DOHH2 (cell line): ENCODE measurements around the gene PPIE.
A peak's percentile ranks its signal among the peaks of the same experiment; 100 is the strongest.
"Not testable (repeated sequence)": the region's sequence is repeated elsewhere in the genome, so short reads cannot be mapped to it uniquely, and the experiment has no call there.

Source experiments
- H3F3A ChIP-seq: fragments of 200-600 bp; sonication (generic), shearing (Covaris generic); 2 replicates; pipeline ENCODE4 v1.6.0; 2016; ENCODE audit warnings: antibody characterized with exemption, mild to moderate bottlenecking; ENCODE audit not compliant: control insufficient read depth, insufficient read depth
- H3K27ac ChIP-seq: fragments of 200-600 bp; sonication (generic); 2 replicates; pipeline ENCODE4 v1.5.1; 2014; ENCODE audit warnings: low read depth, mild to moderate bottlenecking, low read length, moderate library complexity
- H3K27me3 ChIP-seq: fragments of 200-600 bp; sonication (generic); 2 replicates; pipeline ENCODE4 v1.6.1; 2014; ENCODE audit warnings: mild to moderate bottlenecking, low read length, mixed read lengths; ENCODE audit not compliant: control insufficient read depth
- H3K36me3 ChIP-seq: fragments of 200-600 bp; sonication (generic); 2 replicates; pipeline ENCODE4 v1.6.1; 2014; ENCODE audit warnings: mild to moderate bottlenecking, low read length, moderate library complexity, mixed read lengths; ENCODE audit not compliant: control insufficient read depth
- H3K4me1 ChIP-seq: fragments of 200-600 bp; sonication (generic); 2 replicates; pipeline ENCODE4 v1.6.1; 2014; ENCODE audit warnings: mild to moderate bottlenecking, low read length, mixed read lengths; ENCODE audit not compliant: control insufficient read depth
- H3K4me2 ChIP-seq: fragments of 200-600 bp; sonication (generic); 2 replicates; pipeline ENCODE4 v1.6.0; 2014; ENCODE audit warnings: mild to moderate bottlenecking, low read length, moderate library complexity
- H3K4me3 ChIP-seq: fragments of 200-600 bp; sonication (generic); 2 replicates; pipeline ENCODE4 v1.5.1; 2014; ENCODE audit warnings: mild to moderate bottlenecking, low read length, mixed read lengths
- H3K79me2 ChIP-seq: fragments of 200-600 bp; sonication (generic); 2 replicates; pipeline ENCODE4 v1.6.1; 2014; ENCODE audit warnings: mild to moderate bottlenecking, low read length, mixed read lengths; ENCODE audit not compliant: control insufficient read depth
- H3K9me2 ChIP-seq: fragments of 200-600 bp; sonication (generic); replicated peaks from 2 replicates; pipeline ENCODE4 v1.6.1; 2014; ENCODE audit warnings: mild to moderate bottlenecking, low read length, mixed read lengths; ENCODE audit not compliant: control insufficient read depth
- H3K9me3 ChIP-seq: fragments of 200-600 bp; sonication (generic); 2 replicates; pipeline ENCODE4 v1.6.1; 2014; ENCODE audit warnings: antibody characterized with exemption, low read length, mixed read lengths; ENCODE audit not compliant: control insufficient read depth, insufficient read depth
- H4K20me1 ChIP-seq: fragments of 200-600 bp; sonication (generic); 2 replicates; pipeline ENCODE4 v1.6.0; 2014; ENCODE audit warnings: low read depth, mild to moderate bottlenecking, antibody characterized with exemption, low read length, moderate library complexity; ENCODE audit not compliant: control insufficient read depth, insufficient read depth
- CTCF ChIP-seq: fragments of 200-600 bp; sonication (generic); IDR thresholded peaks from one replicate; pipeline ENCODE4 v1.5.1; 2014; ENCODE audit warnings: antibody characterized with exemption, mild to moderate bottlenecking, low read depth, low read length; ENCODE audit not compliant: poor library complexity, severe bottlenecking
- EZH2phosphoT487 ChIP-seq: fragments of 200-600 bp; sonication (generic); IDR thresholded peaks from 2 replicates; pipeline ENCODE4 v1.6.1; 2017; ENCODE audit warnings: borderline replicate concordance, mild to moderate bottlenecking, antibody characterized with exemption, low read length, moderate library complexity, mixed read lengths

Gene PPIE

GRCh38 chr1:39795651-39796050 lies 57.0 kb downstream of the PPIE start:
- Histone ChIP-seq H3K4me1 (peaks cover 13% of the 10 kb centered on the region), H3K27me3 (no peaks in the 10 kb centered on the region), H3K4me3 (no peak overlapping the region), H3K4me2 (no peak overlapping the region), H3K9me3 (no peaks in the 10 kb centered on the region), H4K20me1 (no peaks in the 10 kb centered on the region), H3K36me3 (no peaks in the 10 kb centered on the region), H3K9me2 (no peaks in the 10 kb centered on the region), H3K27ac (no peak overlapping the region), H3F3A (0 out of 2 replicates have a peak, but pooled peaks cover 4% of the 10 kb centered on the region), H3K79me2 (no peaks in the 10 kb centered on the region)
- TF ChIP-seq EZH2phosphoT487 (no peak), CTCF (no peak)

DNA sequence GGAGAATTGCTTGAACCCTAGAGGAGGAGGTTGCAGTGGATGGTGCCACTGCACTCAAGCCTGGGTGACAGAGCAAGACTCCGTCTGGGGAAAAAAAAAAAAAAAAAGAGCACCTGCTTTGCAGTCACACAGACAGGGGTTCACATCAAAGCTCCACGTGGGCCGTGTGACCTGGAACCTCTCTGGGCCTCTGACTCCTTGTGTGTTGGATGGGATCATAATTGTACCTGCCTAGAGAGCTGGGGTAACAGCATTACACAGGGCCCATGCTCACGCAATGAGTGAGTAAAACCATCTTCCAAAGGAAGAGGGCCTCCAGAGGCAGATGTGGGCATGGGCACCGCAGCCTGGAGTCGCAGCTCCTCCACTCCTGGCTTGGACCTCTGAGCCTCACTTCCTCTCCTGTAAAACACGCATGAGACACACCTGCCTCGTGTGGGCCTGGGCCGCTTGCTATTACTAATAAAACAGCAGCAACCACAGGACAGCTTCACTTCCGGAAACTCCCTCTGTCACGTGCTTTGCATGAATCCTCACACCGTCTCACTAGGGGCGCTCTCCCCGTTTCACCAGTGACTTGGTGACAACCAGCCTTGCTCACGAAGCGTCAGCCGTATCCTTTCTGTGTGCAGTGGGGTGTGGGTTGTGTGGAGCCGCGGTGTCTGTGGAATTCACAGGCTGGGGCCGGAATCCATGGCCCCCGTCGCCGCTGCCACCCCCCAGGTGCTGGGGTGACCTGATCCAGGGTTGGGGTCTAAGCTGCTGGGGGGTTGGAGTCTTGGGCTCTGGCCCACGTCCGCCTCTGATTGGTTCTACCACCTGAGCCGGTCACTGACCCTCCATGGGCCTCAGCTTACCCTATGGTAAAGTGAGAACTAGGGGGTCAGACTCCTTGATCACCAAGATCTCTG lies 60.4 kb downstream of the PPIE start:
- H3K9me2 ChIP-seq, H3F3A ChIP-seq, H3K79me2 ChIP-seq, H4K20me1 ChIP-seq, H3K27me3 ChIP-seq, H3K36me3 ChIP-seq, H3K9me3 ChIP-seq: not testable (repeated sequence)
- Histone ChIP-seq H3K4me2 (peak overlapping the region; percentile 63), H3K4me3 (peak overlapping the region; percentile 69), H3K27ac (peak overlapping the region; percentile 30; the same call in 1 of the 2 replicates), H3K4me1 (peaks cover 13% of the 10 kb centered on the region)

DNA sequence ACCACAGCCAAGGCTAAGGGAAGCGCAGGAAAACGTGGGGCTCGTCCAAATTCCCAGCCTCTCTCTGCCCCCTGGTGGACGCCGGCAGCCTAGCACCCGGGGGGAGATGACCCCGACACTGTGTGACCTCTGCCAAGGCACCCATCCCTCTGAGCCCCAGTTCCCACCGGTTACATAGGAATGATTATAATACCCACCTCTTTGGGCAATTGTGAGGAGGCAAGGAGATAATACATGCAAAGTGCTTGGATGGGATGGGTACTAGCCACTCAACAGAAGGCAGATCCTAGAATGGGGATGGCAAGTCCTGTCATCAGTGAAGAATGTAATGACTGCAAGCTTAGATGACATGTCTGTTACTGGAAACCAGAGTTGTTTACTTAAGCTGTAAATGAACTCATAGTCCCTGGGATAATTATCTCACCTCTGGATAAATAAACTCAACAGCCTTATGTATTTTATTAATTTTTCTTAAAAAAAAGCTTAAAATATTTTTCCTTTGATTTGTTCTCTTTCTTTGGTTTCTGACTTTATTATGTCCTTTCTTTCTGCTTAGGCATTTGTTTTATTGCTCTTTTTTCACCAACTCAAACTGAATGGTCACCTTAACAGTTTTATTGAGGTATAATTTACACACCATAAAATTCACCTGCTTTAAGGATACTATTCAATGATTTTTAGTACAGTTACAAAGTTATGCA lies 61.2 kb downstream of the PPIE start:
- Histone ChIP-seq H3K27me3 (no peaks in the 10 kb centered on the region), H3K79me2 (no peaks in the 10 kb centered on the region), H3F3A (0 out of 2 replicates have a peak, but pooled peaks cover 4% of the 10 kb centered on the region), H3K4me3 (peak overlapping the region; percentile 69), H3K9me3 (no peaks in the 10 kb centered on the region), H3K4me1 (peaks cover 13% of the 10 kb centered on the region), H3K9me2 (no peaks in the 10 kb centered on the region), H4K20me1 (no peaks in the 10 kb centered on the region), H3K36me3 (no peaks in the 10 kb centered on the region), H3K4me2 (peak overlapping the region; percentile 63), H3K27ac (peak overlapping the region; percentile 30; the same call in 1 of the 2 replicates)
- TF ChIP-seq CTCF (peak; percentile 98), EZH2phosphoT487 (no peak)

DNA sequence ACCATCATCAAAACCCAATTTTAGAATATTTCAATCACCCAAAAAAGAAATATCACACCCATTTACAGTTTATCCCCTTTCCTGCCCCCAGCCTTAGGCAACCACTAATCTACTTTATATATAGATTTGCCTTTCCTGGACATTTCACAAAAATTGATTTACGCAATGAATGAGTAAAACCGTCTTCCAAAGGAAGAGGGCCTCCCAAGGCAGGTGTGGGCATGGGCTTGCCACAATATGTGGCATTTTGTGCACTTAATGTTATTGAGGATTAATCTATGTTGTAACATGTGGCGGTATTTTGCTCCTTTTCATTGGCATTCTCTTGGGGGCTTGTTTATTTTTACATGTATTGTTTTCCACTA lies 61.8 kb downstream of the PPIE start:
- Histone ChIP-seq H3K4me1 (peaks cover 13% of the 10 kb centered on the region), H4K20me1 (no peaks in the 10 kb centered on the region), H3K4me3 (no peak overlapping the region), H3K4me2 (no peak overlapping the region), H3K9me3 (no peaks in the 10 kb centered on the region), H3F3A (0 out of 2 replicates have a peak, but pooled peaks cover 4% of the 10 kb centered on the region), H3K36me3 (no peaks in the 10 kb centered on the region), H3K79me2 (no peaks in the 10 kb centered on the region), H3K27ac (no peak overlapping the region), H3K9me2 (no peaks in the 10 kb centered on the region), H3K27me3 (no peaks in the 10 kb centered on the region)
- TF ChIP-seq EZH2phosphoT487 (no peak), CTCF (no peak)
